GM18907 (cell line): ENCODE results near the gene CRYBG2.
"Not testable (repeated sequence)": the region's sequence is repeated elsewhere in the genome, so short reads cannot be mapped to it uniquely, and the experiment has no call there.

Experiments
- ATAC-seq: cut with Tn5 transposase; IDR thresholded peaks from one replicate; pipeline ENCODE4 v1.9.1; 2021; ENCODE audit warnings: mild to moderate bottlenecking, moderate library complexity; ENCODE audit not compliant: unreplicated experiment

CRYBG2 gene

GRCh38 chr1:26351590-26352337 lies 2.2 kb downstream of the CRYBG2 start:
- ATAC-seq: no peak

- no peak for ATAC-seq
Observed at GRCh38 chr1:26350701-26351589, 3.0 kb downstream of the CRYBG2 start.

DNA sequence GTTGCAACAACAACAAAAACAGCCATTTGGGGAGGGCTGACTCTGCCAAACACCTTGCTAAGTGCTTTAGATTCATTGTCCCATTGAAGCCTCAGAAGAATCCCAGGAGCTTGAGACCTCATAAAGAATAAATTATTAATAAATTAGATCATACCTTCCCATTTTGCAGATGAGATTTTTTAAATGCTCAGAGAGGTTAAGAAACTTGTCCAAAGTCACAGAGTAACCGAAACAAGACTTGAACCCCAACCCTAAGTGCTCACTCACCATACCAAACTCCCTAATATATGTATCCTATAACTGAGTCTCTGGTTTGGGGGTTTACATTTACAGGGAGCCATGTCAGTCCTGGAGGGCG lies 3.6 kb downstream of the CRYBG2 start:
- ATAC-seq: no peak

- no peak for ATAC-seq
Observed at GRCh38 chr1:26349877-26350244, 4.1 kb downstream of the CRYBG2 start.

DNA sequence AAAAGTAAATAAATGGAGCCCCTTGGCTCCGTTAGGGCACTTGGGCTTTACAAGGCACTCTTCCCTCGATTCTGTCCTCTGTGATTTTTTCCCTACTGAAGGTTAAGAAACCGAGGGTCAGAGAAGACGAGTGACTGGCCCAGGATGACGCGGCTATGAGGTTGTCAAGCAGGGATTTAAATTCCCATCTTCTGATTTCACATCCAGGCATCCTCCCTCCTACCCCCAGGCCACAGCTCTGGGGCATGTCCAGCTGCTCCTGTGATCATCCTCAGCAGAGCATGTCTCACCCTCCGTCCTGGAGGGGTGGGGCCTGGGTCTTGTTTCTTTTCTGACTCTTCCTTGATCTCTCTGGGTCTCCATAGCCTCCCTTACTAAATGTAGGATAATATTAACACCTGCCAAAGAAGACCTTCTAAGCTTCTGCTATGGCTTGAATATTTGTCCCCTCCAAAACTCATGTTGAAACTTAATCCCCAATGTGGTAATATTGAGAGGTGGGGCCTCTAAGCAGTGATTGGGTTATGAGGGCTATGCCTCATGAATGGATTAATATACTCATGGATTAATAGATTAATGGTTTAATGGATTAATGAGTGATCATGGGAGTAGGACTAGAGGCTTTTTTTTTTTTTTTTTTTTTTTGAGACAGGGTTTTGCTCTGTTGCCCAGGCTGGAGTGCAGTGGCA lies 4.6 kb downstream of the CRYBG2 start:
- no peak for ATAC-seq

- no peak for ATAC-seq
Observed at GRCh38 chr1:26346274-26347033, 7.5 kb downstream of the CRYBG2 start.

GRCh38 chr1:26345718-26346117 lies 8.2 kb downstream of the CRYBG2 start:
- no peak for ATAC-seq

DNA sequence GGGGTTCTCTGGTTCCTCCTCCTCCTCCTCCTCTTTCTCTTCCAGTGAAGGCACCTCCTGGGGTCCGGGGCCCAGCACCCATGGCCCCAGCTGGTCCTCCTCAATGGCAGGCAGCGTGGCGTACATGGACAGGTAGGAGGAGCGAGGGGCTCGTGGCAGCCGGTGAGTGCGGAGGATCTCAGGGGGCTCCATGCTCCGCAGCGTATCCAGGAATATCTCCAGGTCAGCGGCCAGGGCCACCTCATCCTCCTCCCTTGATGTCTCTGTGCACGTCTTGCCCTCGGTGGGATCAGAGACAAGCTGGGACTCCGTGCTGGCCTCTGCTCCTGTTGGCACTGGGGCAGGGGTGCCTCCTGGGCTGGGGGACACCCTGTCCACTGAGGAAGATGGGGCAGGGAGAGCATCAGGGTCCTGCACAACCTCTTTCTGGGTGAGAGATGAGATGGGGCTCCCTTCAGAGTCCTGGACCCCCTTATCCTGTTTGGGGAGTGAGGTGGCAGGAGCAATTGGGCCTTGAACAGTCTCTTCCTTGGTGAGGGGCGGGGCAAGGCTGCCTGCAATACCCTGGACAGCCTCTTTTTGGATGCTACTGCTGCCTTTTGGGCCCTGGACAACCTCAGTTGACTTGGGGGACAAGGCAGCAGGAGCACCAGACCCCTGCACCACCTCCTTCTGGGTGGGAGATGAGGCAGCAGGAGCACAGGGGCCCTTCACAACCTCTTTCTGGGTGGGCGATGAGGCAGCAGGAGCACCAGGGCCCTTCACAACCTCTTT lies 9.6 kb downstream of the CRYBG2 start:
- ATAC-seq: no peak

DNA sequence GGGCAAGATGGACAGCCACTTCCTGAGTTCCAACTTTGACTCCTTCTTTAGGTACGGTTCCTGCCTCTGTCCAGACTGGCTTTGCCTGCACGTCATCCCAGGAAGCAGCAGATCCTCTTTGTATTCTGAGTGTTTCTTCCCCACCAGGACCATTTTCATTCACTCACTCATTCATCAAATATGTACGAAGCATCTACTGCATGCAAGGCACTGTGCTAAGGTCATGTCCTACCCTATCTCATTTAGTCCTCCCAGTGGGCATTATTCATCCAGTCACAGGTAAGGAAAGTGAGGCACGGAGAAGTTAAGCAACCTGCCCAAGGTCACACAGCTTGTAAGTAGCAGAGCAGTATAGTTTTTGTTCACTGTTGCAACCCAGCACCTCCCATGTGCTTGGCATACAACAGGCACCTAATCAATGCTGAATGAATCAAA lies 13.9 kb downstream of the CRYBG2 start:
- ATAC-seq: no peak

- no peak for ATAC-seq
Observed at GRCh38 chr1:26338670-26339069, 15.3 kb downstream of the CRYBG2 start.

GRCh38 chr1:26337625-26338024 lies 16.3 kb downstream of the CRYBG2 start:
- ATAC-seq: no peak

DNA sequence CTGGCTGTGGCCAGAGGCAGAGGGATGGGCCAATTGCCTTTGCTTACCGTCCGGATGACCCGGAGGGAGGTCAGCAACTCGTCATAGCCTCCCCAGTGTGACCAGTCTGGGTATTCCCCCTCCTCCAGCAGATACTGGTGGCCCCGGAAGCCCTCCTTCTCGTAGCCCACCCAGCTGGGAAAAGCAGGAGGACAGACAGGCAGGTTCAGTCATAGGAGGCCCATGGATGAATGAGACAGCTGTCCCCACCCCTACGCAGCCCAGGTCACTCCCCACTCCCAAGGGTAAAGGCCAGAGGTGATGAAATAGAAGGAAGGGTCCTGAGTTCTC lies 16.8 kb downstream of the CRYBG2 start:
- ATAC-seq: no peak

- peak; percentile 73 for ATAC-seq
Observed at GRCh38 chr1:26336477-26337205, 17.3 kb downstream of the CRYBG2 start.

- no peak for ATAC-seq
Observed at GRCh38 chr1:26335774-26336476, 18.0 kb downstream of the CRYBG2 start.

DNA sequence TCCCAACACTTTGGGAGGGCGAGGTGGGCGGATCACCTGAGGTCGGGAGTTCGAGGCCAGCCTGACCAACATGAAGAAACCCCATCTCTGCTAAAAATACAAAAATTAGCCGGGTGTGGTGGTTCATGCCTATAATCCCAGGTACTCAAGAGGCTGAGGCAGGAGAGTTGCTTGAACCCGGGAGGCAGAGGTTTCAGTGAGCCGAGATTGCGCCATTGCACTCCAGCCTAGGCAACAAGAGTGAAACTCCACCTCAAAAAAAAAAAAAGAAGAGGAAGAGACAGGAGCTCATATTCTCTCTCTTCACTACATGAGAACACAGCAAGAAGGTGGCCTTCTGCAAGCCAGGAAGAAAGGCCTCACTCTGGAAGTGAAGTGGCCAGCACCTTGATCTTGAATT lies 20.6 kb downstream of the CRYBG2 start:
- not testable (repeated sequence) for ATAC-seq

DNA sequence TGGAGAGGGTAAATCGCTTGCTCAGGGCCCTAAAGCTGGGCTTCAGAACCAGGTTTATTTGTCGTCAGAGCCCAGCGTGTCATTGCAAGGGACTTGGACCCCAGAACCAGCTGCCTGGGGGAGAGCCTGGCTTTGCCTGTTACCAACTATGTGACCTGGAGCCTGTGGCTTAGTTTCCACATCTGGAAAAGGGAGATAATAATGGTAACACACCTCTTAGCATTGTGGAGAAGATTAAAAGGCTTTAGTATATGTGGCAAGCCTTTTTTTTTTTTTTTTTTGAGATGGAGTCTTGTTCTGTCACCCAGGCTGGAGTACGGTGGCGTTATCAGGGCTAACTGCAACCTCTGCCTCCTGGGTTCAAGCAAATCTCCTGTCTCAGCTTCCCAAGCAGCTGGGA lies 23.7 kb downstream of the CRYBG2 start:
- ATAC-seq: no peak

DNA sequence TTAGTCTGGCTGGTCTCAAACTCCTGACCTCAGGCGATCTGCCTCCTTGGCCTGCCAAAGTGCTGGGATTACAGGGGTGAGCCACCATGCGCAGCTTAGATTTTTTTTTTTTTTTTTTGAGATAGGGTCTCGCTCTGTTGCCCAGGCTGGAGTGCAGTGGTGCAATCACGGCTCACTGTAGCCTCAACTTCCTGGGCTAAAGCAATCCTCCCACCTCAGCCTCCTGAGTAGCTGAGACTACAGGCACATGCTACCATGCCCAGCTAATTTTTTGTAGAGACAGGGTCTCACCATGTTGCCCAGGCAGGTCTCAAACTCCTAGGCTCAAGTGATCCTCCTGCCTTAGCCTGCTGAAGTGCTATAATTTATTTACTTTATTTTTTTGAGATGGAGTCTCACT lies 24.6 kb downstream of the CRYBG2 start:
- ATAC-seq: not testable (repeated sequence)

DNA sequence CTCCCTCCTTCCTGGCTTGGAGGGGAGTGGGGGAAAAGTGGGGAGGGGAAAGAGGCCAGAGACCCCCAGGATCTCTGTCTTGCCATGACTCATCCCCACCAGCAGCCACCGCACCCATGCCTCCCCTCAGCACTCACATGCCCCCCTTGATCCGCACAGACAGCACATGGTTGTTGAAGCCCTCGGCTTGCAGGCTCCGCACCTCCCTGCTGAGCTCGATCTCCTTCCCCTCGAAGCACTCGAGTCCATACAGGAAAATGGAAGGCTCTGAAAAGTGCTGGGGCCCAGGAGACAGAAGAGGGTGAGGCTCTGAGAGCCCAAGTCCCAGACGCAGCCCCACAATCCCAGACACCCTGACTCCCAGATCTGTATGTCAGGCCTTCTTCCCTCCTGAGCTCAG lies 25.3 kb downstream of the CRYBG2 start:
- no peak for ATAC-seq

DNA sequence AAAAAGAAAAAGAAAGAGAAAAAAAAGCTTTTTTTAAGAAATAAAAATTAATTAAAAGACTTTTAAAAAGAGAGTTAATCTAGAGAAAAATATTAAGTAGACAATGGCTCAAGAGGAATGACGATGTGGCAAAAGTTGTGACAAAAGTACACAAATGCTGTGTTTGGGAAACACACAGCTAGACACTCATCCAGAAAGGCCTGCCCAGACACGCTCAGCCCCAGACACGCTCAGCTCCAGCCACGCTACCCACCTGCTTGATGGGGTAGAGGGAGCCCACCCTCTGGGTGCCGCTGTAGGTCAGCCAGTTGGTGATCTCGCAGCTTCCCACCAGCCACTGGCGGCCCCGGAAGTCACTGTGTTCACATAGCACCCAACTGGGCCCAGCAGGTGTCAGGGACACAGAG lies 26.0 kb downstream of the CRYBG2 start:
- no peak for ATAC-seq
